Kidney (tissue), 14 donors: ENCODE measurements around the gene PLSCR5. TPM values are rescaled to one million over a fixed set of nuclear protein-coding genes. Genes with fewer than 3 reads are reported as not detected.

Experiments
- DNase-seq, 5 donors: peaks; one replicate each; pipeline ENCODE4 v3.0.0-alpha.2; 2013 to 2020
- FAIRE-seq: peaks from 2 replicates; lab custom pipeline; 2012; peaks lifted over from hg19 to GRCh38; lab: Jason Lieb, UNC
- H3K27ac ChIP-seq, 2 donors: one replicate each; pipeline ENCODE4 v1.7.0; 2013; ENCODE audit warnings: low read depth in 2 of 2, low read length in 2 of 2, inconsistent platforms in 1 of 2
- H3K27me3 ChIP-seq: one replicate; pipeline ENCODE4 v1.7.1; 2013; ENCODE audit warnings: low read length, inconsistent platforms; ENCODE audit not compliant: control insufficient read depth, insufficient read depth
- H3K36me3 ChIP-seq, 3 donors: one replicate each; pipeline versions ENCODE4 v1.7.0 to v1.7.1; 2013; ENCODE audit warnings: low read length in 3 of 3, control low read depth in 1 of 3, inconsistent platforms in 1 of 3; ENCODE audit not compliant: insufficient read depth in 3 of 3, control insufficient read depth in 2 of 3
- H3K4me1 ChIP-seq, 3 donors: one replicate each; pipeline versions ENCODE4 v1.7.0 to v1.7.1; 2013; ENCODE audit warnings: low read length in 3 of 3, inconsistent platforms in 1 of 3, low read depth in 1 of 3; ENCODE audit not compliant: control insufficient read depth in 2 of 3, insufficient read depth in 2 of 3
- H3K4me3 ChIP-seq, 3 donors: one replicate each; pipeline versions ENCODE4 v1.7.0 to v1.8.1; 2013; ENCODE audit warnings: low read length in 3 of 3, control low read depth in 1 of 3, inconsistent platforms in 1 of 3
- H3K9ac ChIP-seq, 3 donors: one replicate each; pipeline versions ENCODE4 v1.7.0 to v1.7.1; 2013; ENCODE audit warnings: low read length in 3 of 3, control low read depth in 1 of 3, inconsistent platforms in 1 of 3
- H3K9me3 ChIP-seq, 3 donors: one replicate each; pipeline versions ENCODE4 v1.7.0 to v1.7.1; 2013; ENCODE audit warnings: low read length in 3 of 3, control low read depth in 1 of 3, inconsistent platforms in 1 of 3; ENCODE audit not compliant: control insufficient read depth in 2 of 3, insufficient read depth in 1 of 3
- intact Hi-C: fragments of 100-400 bp; cut with DNase I; formaldehyde crosslinking; loops from one replicate; pipeline ENCODE4 v1.11.1; 2022
- polyA plus RNA-seq: library from polyadenylated mRNA; stranded (reverse); fragments of 350-450 nt; fragmentation: Illumina TruSeq; extraction: RNeasy Lipid Tissue Mini Kit (QIAGEN cat#74804); gene quantifications from one replicate; pipeline ENCODE4 v1.2.3, GENCODE V29; 2014; ENCODE audit warnings: low read depth, low replicate concordance; ENCODE audit not compliant: insufficient read depth
- total RNA-seq: library from RNA; stranded (reverse); fragmentation: NEBNext Ultra II Directional; extraction: Animal tissue kit (Norgen Biotek cat#: 25700); gene quantifications from one replicate; pipeline ENCODE4 v1.2.1, GENCODE V29; 2021
- TF ChIP-seq, protein P1 (sequence below): IDR thresholded peaks from 3 replicates; pipeline ENCODE4 v1.5.1; 2012; ENCODE audit warnings: mild to moderate bottlenecking, moderate library complexity, borderline replicate concordance; ENCODE audit not compliant: insufficient read depth; ENCODE audit errors: extremely low read depth
- donor health status: control.
- donor health status: control.
- donor health status: control.
- donor health status: control.
- donor health status: control.
- donor health status: DM: yes; HTN: yes; CAD: no.
- donor health status: Normal renal cell carcinoma (clear cell type).

The PLSCR5 gene
- total and polyA plus RNA-seq, 2 donors from 2014 or later, result not detected

DNA sequence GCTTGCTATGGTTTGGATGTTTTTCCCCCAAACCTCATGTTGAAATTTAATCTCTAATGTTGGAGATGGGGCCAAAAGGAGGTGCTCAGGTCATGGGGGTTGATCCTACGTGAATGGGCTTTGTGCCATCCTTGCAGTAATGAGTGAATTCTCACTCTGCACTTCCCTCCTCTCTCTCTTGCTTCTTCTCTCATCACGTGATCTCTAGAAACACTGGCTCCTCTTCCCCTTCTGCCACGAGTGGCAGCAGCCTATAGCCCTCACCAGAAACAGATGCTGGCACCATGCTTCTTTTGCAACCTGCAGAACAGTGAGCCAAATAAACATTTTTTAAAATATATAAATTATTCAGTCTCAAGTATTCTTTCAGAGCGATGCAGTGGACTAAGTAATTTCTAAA is 47.4 kb downstream of the PLSCR5 start:
- no peaks in the 10 kb centered on the region for H3K36me3 ChIP-seq
- H3K4me3 ChIP-seq, result no peak overlapping the region
- no peaks in the 10 kb centered on the region for H3K9me3 ChIP-seq
- H3K27ac ChIP-seq, result no peak overlapping the region
- FAIRE-seq, result no peak
- H3K27me3 ChIP-seq, result no peaks in the 10 kb centered on the region
- no peak for DNase-seq
- intact Hi-C loops, result no loop called here
- TF ChIP-seq, protein P1, sequence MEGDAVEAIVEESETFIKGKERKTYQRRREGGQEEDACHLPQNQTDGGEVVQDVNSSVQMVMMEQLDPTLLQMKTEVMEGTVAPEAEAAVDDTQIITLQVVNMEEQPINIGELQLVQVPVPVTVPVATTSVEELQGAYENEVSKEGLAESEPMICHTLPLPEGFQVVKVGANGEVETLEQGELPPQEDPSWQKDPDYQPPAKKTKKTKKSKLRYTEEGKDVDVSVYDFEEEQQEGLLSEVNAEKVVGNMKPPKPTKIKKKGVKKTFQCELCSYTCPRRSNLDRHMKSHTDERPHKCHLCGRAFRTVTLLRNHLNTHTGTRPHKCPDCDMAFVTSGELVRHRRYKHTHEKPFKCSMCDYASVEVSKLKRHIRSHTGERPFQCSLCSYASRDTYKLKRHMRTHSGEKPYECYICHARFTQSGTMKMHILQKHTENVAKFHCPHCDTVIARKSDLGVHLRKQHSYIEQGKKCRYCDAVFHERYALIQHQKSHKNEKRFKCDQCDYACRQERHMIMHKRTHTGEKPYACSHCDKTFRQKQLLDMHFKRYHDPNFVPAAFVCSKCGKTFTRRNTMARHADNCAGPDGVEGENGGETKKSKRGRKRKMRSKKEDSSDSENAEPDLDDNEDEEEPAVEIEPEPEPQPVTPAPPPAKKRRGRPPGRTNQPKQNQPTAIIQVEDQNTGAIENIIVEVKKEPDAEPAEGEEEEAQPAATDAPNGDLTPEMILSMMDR, result no peak
- no peak overlapping the region for H3K9ac ChIP-seq
- H3K4me1 ChIP-seq, result no peaks in the 10 kb centered on the region

DNA sequence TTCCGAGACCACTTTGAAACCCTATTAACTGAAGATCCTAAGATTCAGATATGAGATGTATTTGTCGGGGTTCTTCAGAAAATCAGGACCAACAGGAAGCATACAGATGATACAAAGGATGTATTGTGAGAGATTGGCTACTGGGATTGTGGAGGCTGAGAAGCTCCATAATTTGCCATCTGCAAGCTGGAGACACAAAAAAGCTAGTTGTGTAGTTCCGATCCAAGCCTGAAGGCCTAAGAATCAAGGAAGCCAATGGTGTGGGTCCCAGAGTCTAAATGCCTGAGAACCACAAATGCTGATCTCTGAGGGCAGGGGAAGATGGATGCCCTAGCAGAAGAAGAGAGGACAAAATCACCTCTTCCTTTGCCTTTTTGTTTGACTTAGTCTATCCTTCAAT is 49.8 kb downstream of the PLSCR5 start:
- no peak for FAIRE-seq
- no peaks in the 10 kb centered on the region for H3K9me3 ChIP-seq
- H3K4me1 ChIP-seq, result no peaks in the 10 kb centered on the region
- DNase-seq, result no peak
- TF ChIP-seq, protein P1, result no peak
- no peak overlapping the region for H3K9ac ChIP-seq
- H3K36me3 ChIP-seq, result no peaks in the 10 kb centered on the region
- intact Hi-C loops, result no loop called here
- no peak overlapping the region for H3K4me3 ChIP-seq
- no peaks in the 10 kb centered on the region for H3K27me3 ChIP-seq
- H3K27ac ChIP-seq, result no peak overlapping the region

DNA sequence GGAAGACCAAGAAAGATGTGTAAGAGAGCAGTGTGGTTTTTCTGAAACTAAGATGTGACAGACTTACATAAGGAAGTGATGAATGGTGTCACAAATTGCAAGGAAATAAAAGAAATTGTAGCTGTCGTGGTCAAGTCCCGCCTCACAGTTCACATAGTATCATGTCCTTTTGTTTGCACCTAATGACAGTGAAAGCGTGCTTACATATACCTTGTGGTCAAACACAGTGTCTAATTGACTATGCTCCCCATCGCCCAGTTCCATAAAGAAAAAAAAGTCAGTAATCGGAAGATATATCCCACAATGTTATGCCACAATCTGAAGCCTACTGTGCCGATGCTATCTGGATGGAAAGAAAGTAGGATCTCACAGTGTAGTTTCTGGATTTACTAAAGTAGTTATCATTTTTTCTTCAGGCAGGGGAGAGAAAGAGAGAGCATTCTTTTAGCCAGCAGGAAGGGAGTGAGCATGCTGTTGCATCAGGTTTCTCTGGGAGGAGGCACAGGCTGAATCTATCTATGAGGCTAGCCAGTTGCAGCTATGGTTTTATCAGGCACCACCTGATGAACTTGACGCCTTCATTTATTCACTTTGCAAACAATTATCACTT is 50.9 kb downstream of the PLSCR5 start:
- TF ChIP-seq, protein P1, result no peak
- intact Hi-C loops, result no loop called here
- DNase-seq (no peak), FAIRE-seq (no peak)
- H3K36me3 ChIP-seq, result no peaks in the 10 kb centered on the region
- H3K4me3 ChIP-seq, result no peak overlapping the region
- no peak overlapping the region for H3K27ac ChIP-seq
- H3K9ac ChIP-seq, result no peak overlapping the region
- no peaks in the 10 kb centered on the region for H3K9me3 ChIP-seq
- H3K27me3 ChIP-seq, result no peaks in the 10 kb centered on the region
- H3K4me1 ChIP-seq, result no peaks in the 10 kb centered on the region
